ENCODE data around the gene SORBS1. TPM values are rescaled to one million over a fixed set of nuclear protein-coding genes. Genes with fewer than 3 reads are reported as not detected.

The SORBS1 gene
- total and polyA plus RNA-seq, 8 donors, result 11.4 to 25.6 (median 16.8) TPM

DNA sequence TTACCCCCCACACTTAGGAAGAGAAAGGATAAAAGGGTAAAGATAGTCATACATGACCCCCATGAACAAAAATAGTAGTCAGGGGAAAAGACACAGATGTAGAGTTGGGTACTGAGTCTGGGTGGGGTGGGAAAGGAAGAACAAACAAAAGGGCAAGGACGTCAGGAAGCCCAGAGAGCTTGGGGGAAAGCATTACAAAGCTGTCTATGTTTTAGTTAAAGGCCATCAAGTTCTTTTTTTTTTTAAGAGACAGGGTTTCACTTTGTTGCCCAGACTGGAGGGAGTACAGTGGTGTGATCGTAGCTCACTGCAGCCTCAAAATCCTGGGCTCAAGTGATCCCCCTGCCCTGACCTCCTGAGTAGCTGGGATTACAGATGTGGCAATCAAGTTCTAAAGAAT lies 172.0 kb downstream of the SORBS1 start:
- intact Hi-C loops (cut with DNase I), result no loop called here
- peak in 1 of 4 donors; percentile 31 for ATAC-seq
- Histone ChIP-seq H3K4me1 (peaks cover 20 to 35% (median 28%) of the 10 kb centered on the region in 3 donors), H3K9me3 (no peaks in the 10 kb centered on the region), H3K27me3 (no peaks in the 10 kb centered on the region), H3K36me3 (no peaks in the 10 kb centered on the region), H3K4me3 (no peak overlapping the region), H3K27ac (peak overlapping the region in 2 of 4 donors; percentile 52 to 59)
- WGBS, 2 donors, result 37 to 43% methylated on average over 2 of the region's 2 CpGs
- TF ChIP-seq, protein P1, sequence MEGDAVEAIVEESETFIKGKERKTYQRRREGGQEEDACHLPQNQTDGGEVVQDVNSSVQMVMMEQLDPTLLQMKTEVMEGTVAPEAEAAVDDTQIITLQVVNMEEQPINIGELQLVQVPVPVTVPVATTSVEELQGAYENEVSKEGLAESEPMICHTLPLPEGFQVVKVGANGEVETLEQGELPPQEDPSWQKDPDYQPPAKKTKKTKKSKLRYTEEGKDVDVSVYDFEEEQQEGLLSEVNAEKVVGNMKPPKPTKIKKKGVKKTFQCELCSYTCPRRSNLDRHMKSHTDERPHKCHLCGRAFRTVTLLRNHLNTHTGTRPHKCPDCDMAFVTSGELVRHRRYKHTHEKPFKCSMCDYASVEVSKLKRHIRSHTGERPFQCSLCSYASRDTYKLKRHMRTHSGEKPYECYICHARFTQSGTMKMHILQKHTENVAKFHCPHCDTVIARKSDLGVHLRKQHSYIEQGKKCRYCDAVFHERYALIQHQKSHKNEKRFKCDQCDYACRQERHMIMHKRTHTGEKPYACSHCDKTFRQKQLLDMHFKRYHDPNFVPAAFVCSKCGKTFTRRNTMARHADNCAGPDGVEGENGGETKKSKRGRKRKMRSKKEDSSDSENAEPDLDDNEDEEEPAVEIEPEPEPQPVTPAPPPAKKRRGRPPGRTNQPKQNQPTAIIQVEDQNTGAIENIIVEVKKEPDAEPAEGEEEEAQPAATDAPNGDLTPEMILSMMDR (IDR thresholded peaks at IDR 0.05), result no peak
- no peak for FAIRE-seq
- no peak for DNase-seq

DNA sequence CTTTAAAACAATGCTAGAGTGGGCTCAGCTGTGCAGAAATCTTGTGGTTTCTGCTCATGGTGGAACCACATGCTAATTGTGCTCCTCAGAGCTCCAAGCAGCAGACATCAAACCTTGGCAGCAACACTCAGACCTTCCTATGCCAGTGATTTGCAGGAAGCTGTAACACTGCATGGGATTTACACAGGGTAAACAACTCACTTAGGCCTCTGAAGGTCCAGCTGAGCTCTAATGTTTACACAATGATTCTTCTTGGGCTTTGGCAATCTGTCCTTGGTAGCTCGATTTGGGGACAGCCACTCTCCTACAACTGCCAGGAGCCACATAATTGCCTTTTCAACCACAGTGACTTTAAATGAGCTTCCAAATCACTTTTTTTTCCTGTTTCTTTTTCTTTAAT lies 172.6 kb downstream of the SORBS1 start:
- no peak for FAIRE-seq
- TF ChIP-seq, protein P1 (IDR thresholded peaks at IDR 0.05), result no peak
- Histone ChIP-seq H3K36me3 (no peaks in the 10 kb centered on the region), H3K4me1 (peaks cover 20 to 35% (median 28%) of the 10 kb centered on the region in 3 donors), H3K9me3 (no peaks in the 10 kb centered on the region), H3K27me3 (no peaks in the 10 kb centered on the region), H3K27ac (peak overlapping the region in 2 of 4 donors; percentile 52 to 59), H3K4me3 (no peak overlapping the region)
- intact Hi-C loops (cut with DNase I), result no loop called here
- peak in 3 of 6 donors; percentile 62 to 64 (median 64) for DNase-seq
- ATAC-seq, result peak; percentile 92 to 94 (median 92)
- 0 to 4% methylated on average over 1 of the region's 1 CpG for WGBS, 2 donors

DNA sequence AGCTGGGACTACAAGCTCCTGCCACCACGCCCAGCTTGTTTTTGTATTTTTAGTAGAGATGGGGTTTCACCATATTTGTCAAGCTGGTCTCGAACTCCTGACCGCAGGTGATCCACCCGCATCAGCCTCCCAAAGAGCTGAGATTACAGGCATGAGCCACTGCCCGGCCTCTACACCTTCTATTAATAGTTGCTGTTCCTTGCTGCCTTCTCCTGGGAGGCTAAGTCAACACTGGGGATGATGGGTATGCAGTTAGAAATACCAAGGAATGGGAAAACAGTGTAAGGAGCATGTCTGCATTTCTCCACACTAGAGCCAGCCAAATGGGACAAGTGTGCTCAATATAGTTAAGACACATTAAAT lies 173.1 kb downstream of the SORBS1 start:
- Histone ChIP-seq H3K4me1 (peaks cover 20 to 35% (median 28%) of the 10 kb centered on the region in 3 donors), H3K9me3 (no peaks in the 10 kb centered on the region), H3K36me3 (no peaks in the 10 kb centered on the region), H3K4me3 (no peak overlapping the region), H3K27me3 (no peaks in the 10 kb centered on the region), H3K27ac (peak overlapping the region in 2 of 4 donors; percentile 52 to 59)
- ATAC-seq (peak; percentile 4 to 7 (median 7)), DNase-seq (no peak), FAIRE-seq (no peak)
- TF ChIP-seq, protein P1 (IDR thresholded peaks at IDR 0.05), result no peak
- intact Hi-C loops (cut with DNase I), result no loop called here
- 72 to 89% methylated on average over 5 of the region's 5 CpGs for WGBS, 2 donors

DNA sequence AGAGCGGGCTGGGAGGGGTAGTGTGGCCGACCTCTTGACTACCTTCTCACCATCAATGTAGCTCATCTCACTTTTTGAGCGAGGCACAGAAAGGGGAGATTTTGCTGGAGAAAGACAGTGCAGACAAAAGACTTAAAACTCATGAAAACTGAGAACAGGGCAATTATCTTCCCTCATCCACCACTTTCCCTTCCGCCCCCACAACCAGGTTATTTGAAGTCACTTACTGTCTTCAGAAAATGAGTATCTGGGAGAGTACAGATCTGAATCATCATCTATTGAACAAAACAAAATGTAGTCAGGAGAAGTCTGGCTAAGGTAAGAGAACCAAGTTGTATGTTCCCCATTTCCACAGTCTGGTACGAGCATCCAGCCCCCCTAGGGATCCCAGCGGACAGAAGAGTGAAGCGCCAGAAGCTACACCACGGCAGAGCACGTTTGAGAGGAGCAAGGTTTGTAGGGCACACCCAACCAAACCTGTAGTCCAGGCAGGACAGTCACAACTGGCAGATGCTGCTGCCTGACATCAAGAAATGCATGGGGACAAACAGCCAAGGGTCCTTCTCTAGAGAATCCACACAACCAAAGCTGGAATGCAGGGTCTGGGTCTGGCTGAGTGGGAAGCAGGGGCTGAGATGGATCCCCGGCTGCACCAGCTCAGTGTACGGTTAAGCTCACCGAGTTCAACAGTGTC lies 177.0 kb downstream of the SORBS1 start:
- FAIRE-seq (no peak), ATAC-seq (no peak), DNase-seq (no peak)
- Histone ChIP-seq H3K4me3 (no peak overlapping the region), H3K4me1 (peaks cover 15 to 26% (median 23%) of the 10 kb centered on the region in 3 donors), H3K27me3 (no peaks in the 10 kb centered on the region), H3K27ac (no peak overlapping the region), H3K36me3 (peaks cover 0 to 25% (median 0%) of the 10 kb centered on the region in 3 donors), H3K9me3 (no peaks in the 10 kb centered on the region)
- intact Hi-C loops (cut with DNase I), result no loop called here
- TF ChIP-seq, protein P1 (IDR thresholded peaks at IDR 0.05), result no peak
- WGBS, 2 donors, result 96 to 99% methylated on average over 12 of the region's 12 CpGs

DNA sequence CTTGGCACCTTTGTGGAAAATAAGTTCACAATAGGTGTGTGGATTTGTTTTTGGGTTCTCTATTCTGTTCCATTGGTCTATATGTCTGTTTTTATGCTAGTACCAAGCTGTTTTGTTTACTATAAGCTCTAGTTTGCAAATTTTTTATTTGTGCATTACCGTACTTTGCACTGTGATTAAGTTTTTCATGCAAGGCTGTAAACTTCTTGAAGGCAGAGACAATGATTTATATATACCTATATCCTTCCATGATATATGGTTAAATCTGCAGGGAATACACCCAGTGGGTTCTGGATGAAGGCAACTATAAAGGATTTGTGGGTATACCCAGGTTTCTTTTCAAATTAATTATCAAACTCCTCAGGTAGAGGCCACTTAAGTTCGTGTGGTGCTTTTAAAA lies 178.6 kb downstream of the SORBS1 start:
- TF ChIP-seq, protein P1 (IDR thresholded peaks at IDR 0.05), result no peak
- Histone ChIP-seq H3K4me3 (no peak overlapping the region), H3K9me3 (no peaks in the 10 kb centered on the region), H3K36me3 (peaks cover 0 to 25% (median 0%) of the 10 kb centered on the region in 3 donors), H3K27me3 (no peaks in the 10 kb centered on the region), H3K4me1 (peaks cover 6 to 11% (median 10%) of the 10 kb centered on the region in 3 donors), H3K27ac (no peak overlapping the region)
- FAIRE-seq (no peak), DNase-seq (no peak), ATAC-seq (no peak)
- intact Hi-C loops (cut with DNase I), result no loop called here
- WGBS, 2 donors, result 89 to 93% methylated on average over 2 of the region's 2 CpGs

All from pancreas (tissue), 10 donors.